Fibroblast of skin of right quadriceps (primary cell): ENCODE data around the gene KIF1B.
"Not testable (repeated sequence)": the region's sequence is repeated elsewhere in the genome, so short reads cannot be mapped to it uniquely, and the experiment has no call there.

Experiments
- DNase-seq: peaks from one replicate; pipeline ENCODE4 v3.0.0-alpha.2; 2013

KIF1B gene

DNA sequence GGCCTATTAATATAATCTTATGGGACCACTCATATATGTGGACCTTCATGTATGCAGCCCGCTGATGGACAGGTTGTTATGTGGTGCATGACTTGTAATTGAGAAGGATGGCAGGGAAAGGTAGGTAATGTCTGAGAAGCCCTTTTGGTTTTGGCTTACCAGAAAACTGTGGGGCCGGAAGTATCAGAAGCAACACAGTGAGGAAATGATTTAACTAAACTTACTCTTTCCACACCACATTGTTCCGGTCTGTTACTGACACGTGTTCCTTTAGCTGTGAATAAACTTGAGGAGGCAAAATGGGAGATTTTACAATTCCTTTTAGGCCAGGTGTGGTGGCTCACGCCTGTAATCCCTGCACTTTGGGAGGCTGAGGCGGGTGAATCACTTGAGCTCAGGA is 32.4 kb downstream of the KIF1B start:
- DNase-seq, result no peak

DNA sequence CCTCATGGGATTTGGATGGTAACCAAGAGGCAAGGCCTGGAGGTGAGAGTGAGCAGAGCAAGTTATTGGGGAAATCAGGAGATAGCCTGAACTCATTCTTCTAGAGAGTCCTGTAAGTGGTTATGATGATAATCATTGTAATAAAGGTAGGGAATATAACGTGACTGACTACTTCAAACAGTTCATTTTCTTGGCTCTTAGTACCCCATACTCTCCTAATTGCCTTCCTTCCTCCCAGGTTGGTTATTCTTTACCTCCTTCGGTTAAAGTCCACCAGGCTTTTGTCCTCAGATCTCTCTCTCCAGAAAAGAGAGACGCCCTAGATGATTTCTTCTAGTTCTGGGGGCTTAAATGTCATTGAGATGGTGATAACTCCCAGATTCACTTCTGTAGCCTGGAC is 35.3 kb downstream of the KIF1B start:
- no peak for DNase-seq

DNA sequence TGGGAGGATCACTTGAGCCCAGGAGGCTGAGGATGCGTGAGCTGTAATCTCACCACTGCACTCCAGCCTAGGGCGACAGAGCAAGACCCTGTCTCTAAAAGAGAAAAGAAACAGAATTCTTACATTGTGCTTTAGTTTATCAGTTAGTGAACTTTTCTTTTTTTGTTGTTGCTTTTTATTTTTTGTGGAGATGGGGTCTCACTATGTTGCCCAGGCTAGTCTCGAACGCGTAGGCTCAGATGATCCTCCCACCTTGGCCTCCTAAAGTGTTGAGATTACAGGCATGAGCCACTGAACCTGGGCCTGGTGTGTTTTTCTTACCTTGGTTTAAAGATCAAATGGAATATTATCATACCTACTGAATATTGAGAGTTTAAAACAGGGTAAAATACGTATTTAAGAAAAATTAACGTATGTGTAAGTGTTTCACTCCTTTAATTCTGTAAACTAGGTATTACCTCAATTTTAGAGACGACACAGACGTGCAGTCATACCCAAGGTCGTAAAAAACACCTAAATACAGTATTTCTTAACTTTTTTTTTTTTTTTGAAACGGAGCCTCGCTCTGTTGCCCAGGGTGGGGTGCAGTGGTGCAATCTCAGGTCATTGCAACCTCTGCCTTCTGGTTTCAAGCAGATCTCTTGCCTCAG is 39.6 kb downstream of the KIF1B start:
- DNase-seq, result no peak

DNA sequence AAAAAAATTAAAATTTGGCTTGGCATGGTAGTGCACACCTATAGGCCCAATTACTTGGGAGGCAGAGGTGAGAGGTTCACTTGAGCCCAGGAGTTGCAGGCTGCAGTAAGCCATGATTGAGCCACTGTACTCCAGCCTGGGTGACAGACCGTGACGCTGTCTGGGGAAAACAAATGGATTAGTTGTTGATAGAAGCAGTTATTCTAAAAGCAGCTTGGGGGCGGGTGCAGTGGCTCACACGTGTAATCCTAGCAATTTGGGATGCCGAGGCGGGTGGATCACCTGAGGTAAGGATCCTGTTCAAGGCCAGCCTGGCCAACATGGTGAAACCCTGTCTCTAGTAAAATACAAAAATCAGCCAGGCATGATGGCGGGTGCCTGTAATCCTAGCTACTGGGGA is 40.3 kb downstream of the KIF1B start:
- DNase-seq, result no peak

DNA sequence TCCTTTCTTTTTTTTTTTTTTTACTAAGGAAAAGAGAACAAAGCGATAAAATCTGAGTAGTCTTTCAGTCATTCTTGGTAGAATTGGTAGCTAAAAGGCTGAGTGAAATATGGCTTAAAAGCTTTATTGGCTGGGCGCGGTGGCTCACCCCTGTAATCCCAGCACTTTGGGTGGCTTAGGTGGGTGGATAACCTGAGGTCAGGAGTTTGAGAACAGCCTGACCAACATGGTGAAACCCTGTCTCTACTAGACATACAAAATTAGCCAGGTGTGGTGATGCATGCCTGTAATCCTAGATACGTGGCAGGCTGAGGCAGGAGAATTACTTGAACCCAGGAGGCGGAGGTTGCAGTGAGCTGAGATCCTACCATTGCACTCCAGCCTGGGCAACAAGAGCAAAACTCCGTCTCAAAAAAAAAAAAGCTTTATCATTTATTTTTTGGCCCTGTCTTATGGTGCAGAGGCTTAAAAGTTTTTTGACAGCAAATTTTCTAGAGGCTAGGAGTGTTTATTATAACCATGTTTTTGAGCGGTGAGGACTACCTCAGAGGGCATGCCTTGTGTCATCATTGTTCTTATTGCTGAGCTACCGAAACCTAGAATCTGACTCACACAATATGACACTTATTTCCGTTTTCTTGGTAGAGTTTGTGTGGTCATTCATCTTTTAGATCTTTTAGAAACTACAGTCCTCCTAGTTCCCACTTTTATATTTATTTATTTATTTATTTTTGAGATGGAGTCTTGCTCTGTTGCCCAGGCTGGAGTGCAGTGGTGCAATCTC is 41.1 kb downstream of the KIF1B start:
- DNase-seq, result peak; percentile 41

DNA sequence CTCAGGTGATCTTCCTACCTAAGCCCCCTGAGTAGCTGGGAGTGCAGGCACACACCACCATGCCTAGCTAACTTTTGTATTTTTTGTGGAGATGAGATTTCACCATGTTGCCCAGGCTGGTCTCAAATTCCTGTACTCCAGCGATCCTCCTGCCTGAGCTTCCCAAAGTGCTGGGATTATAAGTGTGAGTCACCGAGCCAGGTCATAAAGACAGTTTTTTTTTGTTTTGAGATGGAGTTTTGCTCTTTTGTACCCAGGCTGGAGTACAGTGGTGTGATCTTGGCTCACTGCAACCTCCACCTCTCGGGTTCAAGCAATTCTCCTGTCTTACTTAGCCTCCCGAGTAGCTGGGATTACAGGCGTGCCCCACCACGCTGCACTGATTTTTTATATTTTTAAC is 42.1 kb downstream of the KIF1B start:
- DNase-seq, result peak; percentile 75

DNA sequence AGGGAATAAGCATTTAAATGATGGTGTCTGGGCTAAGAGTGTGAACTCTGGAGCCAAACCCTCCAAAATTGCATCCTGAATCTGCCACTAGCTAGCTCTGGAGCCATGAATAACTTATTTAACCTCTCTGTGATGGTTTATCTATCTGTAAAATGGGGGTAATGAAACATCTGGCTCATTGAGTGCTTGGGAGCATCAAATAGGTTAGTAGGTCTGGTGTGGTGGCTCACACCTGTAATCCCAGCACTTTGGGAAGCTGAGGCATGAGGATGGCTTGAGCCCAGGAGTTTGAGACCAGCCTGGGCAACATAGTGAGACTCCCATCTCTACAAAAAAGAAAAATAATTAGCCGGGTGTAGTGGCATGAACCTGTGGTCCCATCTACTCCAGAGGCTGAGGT is 42.8 kb downstream of the KIF1B start:
- no peak for DNase-seq

DNA sequence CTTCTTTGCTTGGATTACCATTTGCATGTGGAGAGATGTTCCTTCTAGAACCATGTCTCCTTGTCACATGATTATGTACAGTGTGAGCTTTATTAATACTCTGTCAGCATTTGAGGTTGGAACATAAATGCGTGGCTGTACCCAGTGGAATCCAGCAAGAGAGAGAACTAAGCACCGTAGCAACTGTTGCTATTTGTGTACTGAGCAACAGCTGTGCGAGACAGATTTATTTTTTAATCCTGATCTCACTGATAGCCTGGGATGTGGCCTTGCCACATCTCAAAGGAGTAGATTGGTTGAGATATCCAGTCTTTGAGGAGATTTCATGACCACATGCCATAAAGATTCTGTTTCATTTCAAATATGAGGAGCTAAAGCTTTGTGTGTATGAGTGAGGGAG is 43.4 kb downstream of the KIF1B start:
- DNase-seq, result peak; percentile 89

DNA sequence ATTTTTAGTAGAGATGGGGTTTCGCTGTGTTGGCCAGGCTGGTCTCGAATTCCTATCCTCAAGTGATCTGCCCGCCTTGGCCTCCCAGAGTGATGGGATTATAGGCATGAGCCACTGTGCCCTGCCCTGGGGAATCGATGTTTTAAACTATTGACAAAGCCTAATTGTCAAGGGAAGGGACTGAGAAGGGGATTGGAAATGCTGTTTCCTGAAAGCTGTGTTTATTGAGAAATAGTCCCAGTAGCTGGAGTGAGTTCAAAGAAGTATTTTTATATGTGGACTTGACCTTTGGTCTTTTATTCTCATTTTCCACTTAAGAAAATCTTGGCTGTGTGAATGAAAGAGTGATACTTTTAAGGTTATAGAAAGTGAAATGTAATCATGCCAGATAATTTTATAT is 47.5 kb downstream of the KIF1B start:
- DNase-seq, result no peak

DNA sequence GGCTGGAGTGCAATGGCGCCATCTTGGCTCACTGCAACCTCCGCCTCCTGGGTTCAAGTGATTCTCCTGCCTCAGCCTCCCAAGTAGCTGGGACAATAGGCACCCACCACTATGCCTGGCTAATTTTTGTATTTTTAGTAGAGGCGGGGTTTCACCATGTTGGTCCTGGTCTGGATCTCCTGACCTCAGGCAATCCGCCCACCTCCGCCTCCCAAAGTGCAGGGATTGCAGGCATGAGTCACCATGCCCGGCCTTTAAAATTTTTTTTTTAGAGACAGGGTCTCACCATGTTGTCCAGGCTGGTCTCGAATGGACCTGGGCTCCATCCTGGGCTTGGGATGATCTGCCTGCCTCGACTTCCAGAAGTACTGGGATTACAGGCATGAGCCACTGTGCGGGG is 49.2 kb downstream of the KIF1B start:
- not testable (repeated sequence) for DNase-seq

DNA sequence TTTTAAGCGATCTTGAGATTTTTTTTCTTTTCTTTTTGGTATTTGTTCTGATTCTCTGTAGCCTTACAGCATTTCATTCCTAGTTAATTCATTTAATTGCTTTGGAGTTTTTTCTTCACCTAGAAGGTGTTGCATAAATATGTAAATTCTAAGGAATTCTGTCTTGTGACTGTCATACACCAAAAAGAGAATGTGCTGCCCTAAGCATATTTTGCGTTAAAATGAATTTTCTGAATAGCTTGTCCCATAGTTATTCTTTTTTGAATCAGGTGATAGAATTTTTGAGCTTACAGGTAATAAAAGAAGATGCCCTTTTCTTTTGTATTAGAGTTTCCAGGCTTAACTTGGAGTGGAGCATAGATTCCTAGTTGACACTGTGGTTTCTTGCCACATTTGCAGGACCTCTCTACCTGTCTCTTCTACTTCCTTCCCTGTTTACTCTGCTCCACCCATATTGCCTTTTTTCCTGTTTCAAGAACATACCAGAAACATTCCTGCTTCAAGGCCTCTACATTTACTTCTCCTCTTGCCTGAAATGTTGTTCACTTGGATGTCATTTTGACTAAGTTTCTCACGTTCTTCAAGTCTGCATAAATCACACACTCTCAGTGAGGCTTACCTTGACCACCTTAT is 53.2 kb downstream of the KIF1B start:
- no peak for DNase-seq

DNA sequence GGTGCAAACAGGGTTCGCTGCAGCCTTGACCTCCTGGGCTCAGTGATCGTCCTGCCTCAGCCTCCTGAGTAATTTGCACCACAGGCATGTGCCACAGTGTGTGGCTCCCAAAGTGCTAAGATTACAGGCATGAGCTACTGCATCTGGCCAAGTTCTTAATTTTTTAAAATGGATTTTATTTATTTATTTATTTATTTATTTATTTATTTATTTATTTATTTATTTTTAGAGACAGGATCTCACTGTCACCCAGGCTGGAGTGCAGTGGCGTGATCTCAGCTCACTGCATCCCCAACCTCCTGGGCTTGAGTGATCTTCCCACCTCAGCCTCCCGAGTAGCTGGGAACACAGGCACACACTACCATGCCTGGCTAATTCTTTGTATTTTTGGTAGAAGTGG is 54.7 kb downstream of the KIF1B start:
- no peak for DNase-seq

DNA sequence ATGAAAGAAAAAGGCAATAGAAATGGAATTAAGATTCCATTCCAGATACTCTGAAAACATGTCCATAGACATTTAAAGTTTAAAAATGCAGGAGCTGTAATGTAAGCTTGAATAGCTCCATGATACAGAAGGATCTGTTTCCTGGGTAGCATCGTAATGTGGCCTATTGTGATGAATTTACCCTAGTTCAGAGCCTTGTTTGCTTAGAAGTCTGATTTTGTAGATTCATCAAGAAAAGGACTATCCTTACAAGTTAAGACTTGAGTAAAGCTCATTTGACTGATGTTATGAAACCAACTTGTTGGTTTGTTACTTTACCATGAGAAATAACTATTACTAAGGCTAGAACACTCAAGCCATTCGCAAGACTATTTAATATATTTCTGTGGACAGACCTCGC is 55.5 kb downstream of the KIF1B start:
- no peak for DNase-seq

DNA sequence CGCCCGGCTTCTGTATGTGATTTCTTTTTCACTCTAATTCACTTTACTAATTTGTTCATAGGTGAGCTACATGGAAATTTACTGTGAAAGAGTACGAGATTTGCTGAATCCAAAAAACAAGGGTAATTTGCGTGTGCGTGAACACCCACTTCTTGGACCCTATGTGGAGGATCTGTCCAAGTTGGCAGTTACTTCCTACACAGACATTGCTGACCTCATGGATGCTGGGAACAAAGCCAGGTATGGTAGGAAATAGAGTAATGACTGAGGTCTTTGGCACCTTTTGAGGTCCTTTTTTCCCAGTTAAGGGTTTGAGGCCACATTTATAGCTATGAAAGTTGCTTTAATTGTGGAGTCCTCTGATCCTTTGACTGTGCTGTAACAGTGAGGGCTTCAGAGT is 56.9 kb downstream of the KIF1B start:
- DNase-seq, result peak; percentile 14

DNA sequence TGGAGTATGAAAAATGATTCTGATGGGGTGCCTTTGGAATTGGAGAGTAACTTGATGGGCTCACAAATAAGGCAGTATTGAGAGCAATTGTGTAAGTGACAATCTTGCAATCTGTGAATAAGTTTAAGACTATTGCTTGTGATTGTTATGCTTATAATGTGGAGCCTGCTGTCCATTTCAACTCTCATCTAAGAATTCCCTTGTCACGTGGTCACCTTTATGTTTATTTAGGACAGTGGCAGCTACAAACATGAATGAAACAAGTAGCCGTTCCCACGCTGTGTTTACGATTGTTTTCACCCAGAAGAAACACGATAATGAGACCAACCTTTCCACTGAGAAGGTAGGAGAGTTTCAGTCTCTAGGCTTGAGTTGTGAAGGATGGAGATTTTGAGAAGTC is 57.6 kb downstream of the KIF1B start:
- no peak for DNase-seq

DNA sequence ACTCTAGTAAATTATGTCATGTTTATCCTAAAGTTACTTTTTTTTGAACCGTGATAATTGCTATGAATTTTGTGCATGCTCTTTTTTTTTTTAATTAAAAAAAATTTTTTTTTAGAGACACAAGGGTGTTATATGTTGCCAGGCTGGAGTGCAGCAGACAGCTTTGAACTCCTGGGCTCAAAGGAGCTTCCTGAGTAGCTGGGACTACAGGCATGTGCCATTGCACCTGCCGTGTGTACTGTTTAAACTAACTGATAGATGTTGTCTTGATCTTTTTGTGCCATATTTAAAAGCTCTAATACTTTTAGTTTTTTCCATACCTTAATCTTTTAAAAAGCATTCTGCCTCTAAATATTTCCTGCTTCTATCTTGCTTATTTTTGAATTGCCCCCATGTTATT is 60.7 kb downstream of the KIF1B start:
- DNase-seq, result no peak

DNA sequence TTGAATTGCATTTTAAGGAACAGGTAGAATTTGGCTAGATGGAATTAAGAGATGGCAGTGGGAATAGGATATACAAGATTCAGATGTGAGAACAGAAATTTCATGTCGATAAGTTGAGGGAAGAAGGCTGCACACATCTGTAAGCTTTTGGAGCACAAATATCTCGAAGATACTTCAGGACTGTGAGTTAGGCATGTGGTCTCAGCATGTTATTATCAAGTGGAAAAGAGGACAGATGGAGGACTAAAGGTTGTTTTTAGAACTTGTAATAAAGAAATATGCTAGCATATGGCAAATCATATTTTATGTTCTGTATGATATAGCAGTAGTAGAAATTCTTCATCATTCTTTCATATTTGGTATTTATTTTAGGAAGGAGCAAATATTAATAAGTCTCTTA is 61.5 kb downstream of the KIF1B start:
- no peak for DNase-seq

DNA sequence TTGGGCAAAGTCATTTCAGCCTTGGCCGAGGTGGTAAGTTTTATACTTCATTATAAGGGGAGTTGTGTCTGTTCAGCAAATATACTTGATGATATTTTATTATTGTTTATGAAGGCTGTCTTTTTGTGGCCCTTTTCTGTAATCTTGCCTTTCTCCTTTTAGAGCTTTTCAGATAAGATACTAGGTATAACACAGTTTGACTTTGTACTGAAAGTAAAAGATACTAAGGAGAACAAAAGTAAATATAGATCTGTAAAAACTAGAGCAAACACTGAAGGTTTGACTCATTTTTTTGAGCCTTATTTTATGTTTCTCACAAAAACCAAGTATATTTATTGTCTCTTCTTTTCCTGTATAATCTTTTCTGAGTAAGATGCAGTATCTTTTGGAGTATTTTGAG is 61.9 kb downstream of the KIF1B start:
- DNase-seq, result no peak

DNA sequence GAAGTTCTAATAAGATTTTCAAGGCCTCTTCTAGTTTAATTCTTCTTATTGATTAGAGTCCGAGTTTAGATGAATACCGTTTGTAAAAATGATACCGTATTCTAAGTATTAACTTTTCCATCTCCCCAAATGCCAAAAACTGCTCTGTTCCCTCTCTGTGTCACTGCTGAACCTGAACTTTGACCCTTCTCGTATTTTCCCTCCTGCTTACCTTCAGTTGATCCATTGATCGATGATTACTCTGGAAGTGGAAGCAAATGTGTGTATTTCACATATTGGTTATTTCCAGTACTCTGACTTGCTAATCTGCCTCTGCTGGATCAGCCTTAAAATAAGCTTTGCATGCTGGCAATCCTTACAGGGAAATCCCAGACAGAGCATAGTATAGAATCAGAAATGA is 68.5 kb downstream of the KIF1B start:
- DNase-seq, result no peak

DNA sequence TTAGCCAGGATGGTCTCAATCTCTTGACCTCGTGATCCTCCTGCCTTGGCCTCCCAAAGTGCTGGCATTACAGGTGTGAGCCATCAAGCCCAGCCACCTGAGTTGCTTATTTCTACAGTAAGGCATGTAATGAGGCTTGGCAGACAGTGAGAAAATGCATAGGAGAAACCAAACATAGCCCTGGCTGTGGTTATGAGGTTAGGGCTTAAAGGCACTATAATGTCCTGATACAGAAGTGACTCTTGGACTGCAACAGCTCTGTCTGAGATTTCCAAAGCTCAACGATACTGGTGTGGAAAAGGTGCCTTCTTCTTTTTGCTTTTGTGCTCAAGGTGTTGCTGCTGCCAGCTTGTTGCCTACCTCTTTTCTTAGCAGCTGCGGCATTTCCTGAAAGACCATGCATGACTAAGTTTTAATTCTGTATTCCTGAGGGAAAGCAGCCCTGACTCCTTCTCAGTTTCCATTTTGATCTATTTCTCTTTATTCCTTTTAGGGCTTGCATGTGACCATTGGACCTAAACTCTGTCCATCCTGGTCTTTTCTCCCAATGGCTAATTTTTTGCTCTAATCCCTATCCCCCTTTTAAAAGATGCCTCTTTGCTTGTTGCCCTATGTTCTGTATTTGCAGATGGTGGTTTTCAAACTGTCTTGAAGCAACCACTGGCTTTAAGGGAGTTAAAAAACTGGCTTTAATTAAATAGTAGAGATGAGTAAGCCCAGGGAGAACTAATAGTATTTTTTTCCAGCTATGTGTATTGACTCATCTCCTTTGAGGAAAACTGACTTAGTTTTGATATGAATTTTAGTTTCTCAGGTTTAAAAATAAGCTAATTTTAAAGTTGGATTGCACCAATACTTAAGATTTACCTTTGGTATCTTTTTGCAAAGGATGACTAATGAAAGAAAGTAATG is 70.3 kb downstream of the KIF1B start:
- DNase-seq, result peak; percentile 69

DNA sequence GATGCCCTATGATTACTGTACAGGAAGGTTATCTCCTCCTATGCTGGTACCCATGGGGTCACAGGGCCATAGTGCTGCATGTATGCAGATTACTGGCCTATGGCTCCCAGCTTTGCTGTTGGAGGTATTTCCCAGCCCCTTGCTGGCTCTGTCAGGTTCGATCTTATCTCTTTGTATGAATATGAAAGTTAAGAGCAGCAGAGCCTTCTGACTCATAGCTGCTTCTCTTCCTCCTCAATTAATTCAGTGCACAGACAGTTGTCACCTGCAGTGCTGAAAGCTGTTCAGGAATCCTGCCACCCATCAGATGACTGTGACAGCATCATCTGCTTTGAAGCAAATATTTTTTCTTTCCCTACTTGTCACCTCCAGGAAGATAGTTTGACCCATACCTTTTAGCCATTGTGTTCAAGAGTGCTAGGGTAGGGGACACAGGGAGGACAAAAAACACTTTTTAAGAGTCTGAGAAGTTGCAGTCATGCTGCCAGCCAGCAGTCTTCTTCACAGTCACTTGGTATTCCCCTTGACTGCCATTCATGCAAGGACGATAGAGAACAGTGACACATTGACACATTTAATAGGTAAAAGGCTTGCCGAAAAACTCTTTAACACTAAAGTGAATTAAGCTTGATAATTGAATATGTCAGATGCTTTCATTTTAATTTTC is 73.1 kb downstream of the KIF1B start:
- DNase-seq, result no peak

DNA sequence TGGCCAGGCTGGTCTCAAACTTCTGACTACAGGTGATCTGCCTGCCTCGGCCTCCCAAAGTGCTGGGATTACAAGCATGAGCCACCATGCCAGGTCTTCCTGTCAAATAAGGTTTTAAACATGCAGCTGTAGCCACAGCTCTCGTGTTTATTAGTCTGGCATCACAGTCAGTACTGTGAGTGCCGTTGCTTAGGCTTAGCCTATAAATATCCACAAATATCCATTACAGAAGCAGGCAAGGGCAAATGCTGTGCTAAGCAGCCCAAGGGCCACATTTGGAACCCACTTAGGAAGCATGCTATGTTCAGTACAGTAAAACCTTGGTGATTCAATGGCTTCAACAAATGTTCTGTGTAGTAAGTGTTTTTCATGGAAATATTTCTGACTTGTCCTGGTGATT is 75.9 kb downstream of the KIF1B start:
- no peak for DNase-seq
